HS-5 (cell line): ENCODE results near the gene AFAP1.
"Not testable (repeated sequence)": the region's sequence is repeated elsewhere in the genome, so short reads cannot be mapped to it uniquely, and the experiment has no call there.

Experiments
- DNase-seq: peaks from one replicate; pipeline ENCODE4 v3.0.0-alpha.2; 2012; ENCODE audit warnings: low read depth

The AFAP1 gene

GRCh38 chr4:7945709-7946380 lies 6.2 kb upstream of the AFAP1 start:
- DNase-seq = no peak

- no peak for DNase-seq
Measured at GRCh38 chr4:7944599-7945220, 5.0 kb upstream of the AFAP1 start.

GRCh38 chr4:7943688-7944087 lies 4.0 kb upstream of the AFAP1 start:
- not testable (repeated sequence) for DNase-seq

GRCh38 chr4:7943211-7943610 lies 3.5 kb upstream of the AFAP1 start:
- DNase-seq = no peak

GRCh38 chr4:7941965-7942496 lies 2.4 kb upstream of the AFAP1 start:
- DNase-seq = no peak

- no peak for DNase-seq
Measured at GRCh38 chr4:7941111-7941964, 1.7 kb upstream of the AFAP1 start.

- DNase-seq = no peak
Measured at GRCh38 chr4:7938609-7939376, 868 bp downstream of the AFAP1 start.

- DNase-seq = no peak
Measured at GRCh38 chr4:7938266-7938608, 1.4 kb downstream of the AFAP1 start.

GRCh38 chr4:7937006-7937405 lies 2.7 kb downstream of the AFAP1 start:
- DNase-seq = no peak

GRCh38 chr4:7933651-7934510 lies 5.8 kb downstream of the AFAP1 start:
- no peak for DNase-seq

GRCh38 chr4:7932287-7932686 lies 7.4 kb downstream of the AFAP1 start:
- no peak for DNase-seq

- no peak for DNase-seq
Measured at GRCh38 chr4:7929118-7929951, 10.3 kb downstream of the AFAP1 start.

GRCh38 chr4:7928711-7929110 lies 10.9 kb downstream of the AFAP1 start:
- DNase-seq = no peak

- DNase-seq = no peak
Measured at GRCh38 chr4:7926822-7927221, 12.8 kb downstream of the AFAP1 start.

- no peak for DNase-seq
Measured at GRCh38 chr4:7924570-7924969, 15.1 kb downstream of the AFAP1 start.

GRCh38 chr4:7924163-7924562 lies 15.5 kb downstream of the AFAP1 start:
- DNase-seq = no peak

- no peak for DNase-seq
Measured at GRCh38 chr4:7922466-7922865, 17.2 kb downstream of the AFAP1 start.

GRCh38 chr4:7918981-7919380 lies 20.7 kb downstream of the AFAP1 start:
- DNase-seq = no peak

GRCh38 chr4:7918187-7918586 lies 21.5 kb downstream of the AFAP1 start:
- not testable (repeated sequence) for DNase-seq

GRCh38 chr4:7917669-7918068 lies 22.0 kb downstream of the AFAP1 start:
- no peak for DNase-seq
